ENCODE measurements around the gene TMX3. TPM values are rescaled to one million over a fixed set of nuclear protein-coding genes. Genes with fewer than 3 reads are reported as not detected.

The TMX3 gene
- total and polyA plus RNA-seq, 7 donors = 8.5 to 25.3 (median 18.5) TPM

DNA sequence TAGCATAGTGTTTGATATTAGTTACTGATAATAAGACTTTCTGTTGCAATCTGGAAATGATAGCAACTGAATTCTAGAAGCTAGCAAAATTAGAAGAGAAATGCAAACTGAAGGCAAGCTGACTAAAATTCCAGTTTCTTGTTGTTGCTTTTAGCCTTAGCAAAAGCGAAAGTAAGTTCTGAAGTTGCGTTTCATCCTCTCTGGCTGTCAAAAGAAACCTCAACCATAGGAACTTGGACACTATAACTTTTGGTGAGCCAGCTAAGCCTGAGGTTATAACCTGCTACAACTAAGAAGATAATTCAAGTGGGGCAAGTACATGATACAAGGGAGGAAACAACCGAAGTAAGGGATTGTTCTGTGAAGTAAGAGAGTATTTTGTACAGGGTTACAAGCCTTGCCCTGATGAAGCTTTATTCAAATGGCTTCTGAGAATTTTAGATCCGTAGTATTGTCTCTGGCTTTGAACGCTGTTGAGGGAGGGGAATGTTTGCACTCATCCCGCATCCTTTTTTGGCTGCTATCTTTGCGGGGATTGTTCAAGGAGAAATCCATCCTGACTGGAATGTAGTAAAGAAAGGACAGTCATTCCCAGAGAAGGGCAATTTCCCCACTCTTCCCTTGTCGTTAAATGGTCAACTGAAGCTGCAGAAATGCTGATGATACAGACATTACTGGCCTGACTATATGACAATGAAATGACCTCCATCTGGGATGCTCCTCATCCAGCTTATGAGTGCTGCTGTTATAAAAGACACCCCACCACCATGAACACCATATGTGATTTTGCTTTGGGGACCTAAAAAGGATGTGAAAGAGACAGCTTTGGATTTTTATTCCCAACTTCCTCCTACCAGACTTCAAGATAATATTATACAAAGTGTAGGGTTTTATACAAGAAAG is 7.0 kb upstream of the TMX3 start:
- peak overlapping the region; percentile 12 for H3K27ac ChIP-seq
- ATAC-seq = no peak
- H3K9me3 ChIP-seq = no peaks in the 10 kb centered on the region
- H3K4me1 ChIP-seq = no peaks in the 10 kb centered on the region
- H3K27me3 ChIP-seq (ENCODE audit: insufficient read depth in 3 of 3, low read length in 2 of 3) = no peaks in the 10 kb centered on the region
- no peak for DNase-seq
- intact Hi-C loops (cut with DNase I) = no loop called here
- H3K36me3 ChIP-seq (ENCODE audit: insufficient read depth in 1 of 2, low read depth in 1 of 2) = no peaks in the 10 kb centered on the region
- TF ChIP-seq, protein P1, sequence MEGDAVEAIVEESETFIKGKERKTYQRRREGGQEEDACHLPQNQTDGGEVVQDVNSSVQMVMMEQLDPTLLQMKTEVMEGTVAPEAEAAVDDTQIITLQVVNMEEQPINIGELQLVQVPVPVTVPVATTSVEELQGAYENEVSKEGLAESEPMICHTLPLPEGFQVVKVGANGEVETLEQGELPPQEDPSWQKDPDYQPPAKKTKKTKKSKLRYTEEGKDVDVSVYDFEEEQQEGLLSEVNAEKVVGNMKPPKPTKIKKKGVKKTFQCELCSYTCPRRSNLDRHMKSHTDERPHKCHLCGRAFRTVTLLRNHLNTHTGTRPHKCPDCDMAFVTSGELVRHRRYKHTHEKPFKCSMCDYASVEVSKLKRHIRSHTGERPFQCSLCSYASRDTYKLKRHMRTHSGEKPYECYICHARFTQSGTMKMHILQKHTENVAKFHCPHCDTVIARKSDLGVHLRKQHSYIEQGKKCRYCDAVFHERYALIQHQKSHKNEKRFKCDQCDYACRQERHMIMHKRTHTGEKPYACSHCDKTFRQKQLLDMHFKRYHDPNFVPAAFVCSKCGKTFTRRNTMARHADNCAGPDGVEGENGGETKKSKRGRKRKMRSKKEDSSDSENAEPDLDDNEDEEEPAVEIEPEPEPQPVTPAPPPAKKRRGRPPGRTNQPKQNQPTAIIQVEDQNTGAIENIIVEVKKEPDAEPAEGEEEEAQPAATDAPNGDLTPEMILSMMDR (IDR thresholded peaks at IDR 0.05) = no peak
- WGBS, 3 donors = 78 to 85% (median 82%) methylated on average over 8 of the region's 8 CpGs
- H3K4me3 ChIP-seq = peak overlapping the region; percentile 44

DNA sequence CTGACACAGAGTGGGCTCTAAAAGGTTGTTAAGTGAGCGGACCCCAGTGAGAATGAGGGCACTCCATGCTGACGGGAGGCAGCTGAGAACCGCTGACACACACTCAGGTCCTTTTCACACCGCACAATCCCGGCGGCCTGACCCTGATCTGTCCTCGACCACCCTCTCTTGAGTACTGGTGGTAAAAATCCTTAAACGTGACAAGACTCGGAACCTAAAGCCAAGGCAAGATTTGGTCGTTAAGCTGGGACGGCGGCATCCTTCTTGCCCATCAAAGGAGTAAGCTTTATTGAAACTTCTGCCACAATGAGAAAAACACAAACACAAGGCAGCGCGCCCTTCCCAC is 569 bp downstream of the TMX3 start:
- no peak for DNase-seq
- peak overlapping the region; percentile 78 for H3K27ac ChIP-seq
- no peaks in the 10 kb centered on the region for H3K4me1 ChIP-seq
- peak overlapping the region; percentile 84 for H3K4me3 ChIP-seq
- H3K27me3 ChIP-seq (ENCODE audit: insufficient read depth in 3 of 3, low read length in 2 of 3) = no peaks in the 10 kb centered on the region
- ATAC-seq = peak; percentile 21 to 46 (median 31)
- H3K9me3 ChIP-seq = no peaks in the 10 kb centered on the region
- WGBS, 3 donors = 0 to 1% (median 0%) methylated on average over 14 of the region's 14 CpGs
- peaks cover 6 to 35% of the 10 kb centered on the region in 2 donors for H3K36me3 ChIP-seq (ENCODE audit: insufficient read depth in 1 of 2, low read depth in 1 of 2)
- intact Hi-C loops (cut with DNase I) = no loop called here
- TF ChIP-seq, protein P1 (IDR thresholded peaks at IDR 0.05) = no peak

DNA sequence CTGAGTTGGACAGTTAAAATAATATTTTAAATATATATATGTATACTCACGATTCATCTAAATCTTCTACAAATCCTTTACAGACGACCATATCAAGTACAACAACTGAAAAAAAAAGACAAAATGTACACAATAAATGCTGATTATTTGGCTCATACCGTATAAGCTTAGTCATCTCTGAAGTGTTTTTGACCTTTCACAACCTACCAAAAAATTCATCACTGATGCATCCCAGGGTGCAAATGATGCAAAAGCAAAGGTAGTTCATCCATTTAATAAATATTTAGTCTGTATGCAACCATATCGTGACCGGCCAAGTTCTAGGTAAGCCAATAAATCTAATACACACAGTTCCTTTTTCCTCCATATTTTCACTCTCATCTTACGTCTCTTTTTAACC is 1.1 kb downstream of the TMX3 start:
- H3K27ac ChIP-seq = no peak overlapping the region
- TF ChIP-seq, protein P1 (IDR thresholded peaks at IDR 0.05) = no peak
- no peaks in the 10 kb centered on the region for H3K9me3 ChIP-seq
- peak overlapping the region; percentile 84 for H3K4me3 ChIP-seq
- H3K36me3 ChIP-seq (ENCODE audit: insufficient read depth in 1 of 2, low read depth in 1 of 2) = peaks cover 6 to 41% of the 10 kb centered on the region in 2 donors
- DNase-seq (no peak), ATAC-seq (no peak)
- intact Hi-C loops (cut with DNase I) = no loop called here
- H3K27me3 ChIP-seq (ENCODE audit: insufficient read depth in 3 of 3, low read length in 2 of 3) = no peaks in the 10 kb centered on the region
- WGBS, 3 donors = 33 to 39% (median 34%) methylated on average over 6 of the region's 6 CpGs
- no peaks in the 10 kb centered on the region for H3K4me1 ChIP-seq

DNA sequence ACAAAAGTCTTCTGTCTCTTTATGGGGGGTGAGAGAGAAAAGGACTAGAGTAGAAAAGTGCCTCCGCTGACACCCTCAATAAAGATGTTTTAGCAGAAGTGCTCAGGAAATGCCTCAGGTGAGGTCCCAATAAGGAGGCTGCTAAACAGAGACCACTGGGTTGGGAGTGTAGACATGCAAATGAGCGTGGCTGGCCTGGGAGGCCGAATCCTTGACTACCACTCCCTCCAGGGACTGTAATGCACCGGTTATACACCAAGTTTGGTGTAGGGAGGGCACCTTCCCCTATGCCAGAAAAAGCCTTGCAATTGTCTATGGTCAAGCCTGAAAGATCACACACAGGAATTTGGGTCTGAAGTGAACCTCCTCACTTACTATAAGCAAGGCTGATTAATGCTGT is 1.8 kb downstream of the TMX3 start:
- Histone ChIP-seq H3K4me3 (peak overlapping the region; percentile 84), H3K36me3 (ENCODE audit: insufficient read depth in 1 of 2, low read depth in 1 of 2) (peaks cover 6 to 48% of the 10 kb centered on the region in 2 donors)
- WGBS, 3 donors = 67 to 78% (median 68%) methylated on average over 4 of the region's 4 CpGs

More for the DNA sequence above, 1.8 kb downstream of the TMX3 start:
- Histone ChIP-seq H3K9me3 (no peaks in the 10 kb centered on the region), H3K27me3 (ENCODE audit: insufficient read depth in 3 of 3, low read length in 2 of 3) (no peaks in the 10 kb centered on the region), H3K27ac (no peak overlapping the region), H3K4me1 (no peaks in the 10 kb centered on the region)
- TF ChIP-seq, protein P1 (IDR thresholded peaks at IDR 0.05) = no peak
- DNase-seq (no peak), ATAC-seq (no peak)
- intact Hi-C loops (cut with DNase I) = no loop called here

All from psoas muscle (tissue), 8 donors.